Peyer's patch (tissue), 4 donors: ENCODE measurements around the gene ZNF683. TPM values are rescaled to one million over a fixed set of nuclear protein-coding genes. Genes with fewer than 3 reads are reported as not detected.
"Not testable (repeated sequence)": the region's sequence is repeated elsewhere in the genome, so short reads cannot be mapped to it uniquely, and the experiment has no call there.

Experiments
- DNase-seq, 3 donors: peaks; one replicate each; pipeline ENCODE4 v3.0.0-alpha.2; 2017 to 2019
- H3K27ac ChIP-seq, 4 donors: fragments of 200-600 bp; sonication (generic); one replicate each; pipeline ENCODE4 v1.5.1; 2016 to 2019
- H3K27me3 ChIP-seq, 2 donors: fragments of 200-600 bp; sonication (generic); one replicate each; pipeline ENCODE4 v1.5.1; 2019
- H3K36me3 ChIP-seq, 3 donors: fragments of 200-600 bp; sonication (generic); one replicate each; pipeline ENCODE4 v1.5.1; 2016 to 2019
- H3K4me1 ChIP-seq, 4 donors: fragments of 200-600 bp; sonication (generic); one replicate each; pipeline ENCODE4 v1.5.1; 2016 to 2019
- H3K4me3 ChIP-seq, 4 donors: fragments of 200-600 bp; sonication (generic); 1 replicate in 3 of 4; 2 replicates in 1 of 4; pipeline ENCODE4 v1.5.1; 2016 to 2019; ENCODE audit warnings: mild to moderate bottlenecking in 1 of 4
- H3K9me3 ChIP-seq, 4 donors: fragments of 200-600 bp; sonication (generic); one replicate each; pipeline ENCODE4 v1.5.1; 2016 to 2019; ENCODE audit warnings: mild to moderate bottlenecking in 1 of 4
- POLR2A ChIP-seq, 2 donors: fragments of 450-650 bp; IDR thresholded peaks; one replicate each; pipeline ENCODE4 v1.5.1; 2017; ENCODE audit warnings: antibody characterized with exemption in 2 of 2, mild to moderate bottlenecking in 2 of 2, moderate library complexity in 2 of 2
- total RNA-seq, 4 donors: library from RNA; depleted of rRNA; stranded (reverse); fragments of >200 nt; gene quantifications; one replicate each; pipeline ENCODE4 v1.1.0, GENCODE V29; 2016
- TF ChIP-seq, protein P1 (sequence below), 6 experiments: fragments of 450-650 bp in 4 of 6; fragments of 200-600 bp in 2 of 6; sonication (generic) in 1 of 6; IDR thresholded peaks; one replicate each; pipeline ENCODE4 v1.5.1; 2017 to 2019; ENCODE audit warnings: antibody characterized with exemption in 6 of 6, mild to moderate bottlenecking in 3 of 6, moderate library complexity in 1 of 6

The ZNF683 gene
- total RNA-seq = not detected

DNA sequence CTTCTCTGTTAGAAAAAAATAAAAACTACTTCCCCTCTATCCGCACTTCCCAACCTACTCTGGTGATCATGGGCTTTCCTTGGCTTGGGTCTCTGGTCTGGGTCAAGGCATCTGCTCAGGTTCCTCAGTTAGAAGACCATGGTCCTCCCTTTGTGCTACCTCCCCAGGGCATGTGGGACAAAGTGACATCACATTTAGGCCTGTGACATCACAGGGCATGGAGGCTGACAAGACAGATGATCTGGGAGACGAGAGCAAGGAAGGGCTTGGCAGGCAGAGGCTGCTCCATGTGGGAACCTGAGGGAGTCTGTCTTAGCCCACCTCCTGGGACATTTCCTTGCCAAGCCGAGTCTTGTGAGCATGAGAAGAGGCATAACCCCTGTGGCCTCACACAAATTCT is at the start of gene ZNF683:
Gene ZNF683 (minus strand): TSS at position 140 of the 400 bp plus-strand sequence. CDS start 4,179 bp downstream, outside the sequence.
- not testable (repeated sequence) for H3K9me3 ChIP-seq, H3K4me3 ChIP-seq, H3K36me3 ChIP-seq, H3K4me1 ChIP-seq, H3K27me3 ChIP-seq, DNase-seq
- H3K27ac ChIP-seq = peak within 1 kb of the TSS in 1 of 4 donors; percentile 10

GRCh38 chr1:26419494-26419893 is 46.9 kb upstream of the ZNF683 start:
- H3K27ac ChIP-seq = no peak overlapping the region
- no peaks in the 10 kb centered on the region for H3K4me1 ChIP-seq
- H3K27me3 ChIP-seq = no peaks in the 10 kb centered on the region
- no peaks in the 10 kb centered on the region for H3K9me3 ChIP-seq
- no peak for TF ChIP-seq POLR2A (IDR thresholded peaks at IDR 0.05)
- TF ChIP-seq, protein P1, sequence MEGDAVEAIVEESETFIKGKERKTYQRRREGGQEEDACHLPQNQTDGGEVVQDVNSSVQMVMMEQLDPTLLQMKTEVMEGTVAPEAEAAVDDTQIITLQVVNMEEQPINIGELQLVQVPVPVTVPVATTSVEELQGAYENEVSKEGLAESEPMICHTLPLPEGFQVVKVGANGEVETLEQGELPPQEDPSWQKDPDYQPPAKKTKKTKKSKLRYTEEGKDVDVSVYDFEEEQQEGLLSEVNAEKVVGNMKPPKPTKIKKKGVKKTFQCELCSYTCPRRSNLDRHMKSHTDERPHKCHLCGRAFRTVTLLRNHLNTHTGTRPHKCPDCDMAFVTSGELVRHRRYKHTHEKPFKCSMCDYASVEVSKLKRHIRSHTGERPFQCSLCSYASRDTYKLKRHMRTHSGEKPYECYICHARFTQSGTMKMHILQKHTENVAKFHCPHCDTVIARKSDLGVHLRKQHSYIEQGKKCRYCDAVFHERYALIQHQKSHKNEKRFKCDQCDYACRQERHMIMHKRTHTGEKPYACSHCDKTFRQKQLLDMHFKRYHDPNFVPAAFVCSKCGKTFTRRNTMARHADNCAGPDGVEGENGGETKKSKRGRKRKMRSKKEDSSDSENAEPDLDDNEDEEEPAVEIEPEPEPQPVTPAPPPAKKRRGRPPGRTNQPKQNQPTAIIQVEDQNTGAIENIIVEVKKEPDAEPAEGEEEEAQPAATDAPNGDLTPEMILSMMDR (IDR thresholded peaks at IDR 0.05) = no peak
- no peak overlapping the region for H3K4me3 ChIP-seq
- no peaks in the 10 kb centered on the region for H3K36me3 ChIP-seq
- no peak for DNase-seq

GRCh38 chr1:26418865-26419349 is 46.4 kb upstream of the ZNF683 start:
- Histone ChIP-seq H3K36me3 (no peaks in the 10 kb centered on the region), H3K27me3 (no peaks in the 10 kb centered on the region)
- TF ChIP-seq POLR2A (IDR thresholded peaks at IDR 0.05) = no peak
- TF ChIP-seq, protein P1 (IDR thresholded peaks at IDR 0.05) = no peak

DNA sequence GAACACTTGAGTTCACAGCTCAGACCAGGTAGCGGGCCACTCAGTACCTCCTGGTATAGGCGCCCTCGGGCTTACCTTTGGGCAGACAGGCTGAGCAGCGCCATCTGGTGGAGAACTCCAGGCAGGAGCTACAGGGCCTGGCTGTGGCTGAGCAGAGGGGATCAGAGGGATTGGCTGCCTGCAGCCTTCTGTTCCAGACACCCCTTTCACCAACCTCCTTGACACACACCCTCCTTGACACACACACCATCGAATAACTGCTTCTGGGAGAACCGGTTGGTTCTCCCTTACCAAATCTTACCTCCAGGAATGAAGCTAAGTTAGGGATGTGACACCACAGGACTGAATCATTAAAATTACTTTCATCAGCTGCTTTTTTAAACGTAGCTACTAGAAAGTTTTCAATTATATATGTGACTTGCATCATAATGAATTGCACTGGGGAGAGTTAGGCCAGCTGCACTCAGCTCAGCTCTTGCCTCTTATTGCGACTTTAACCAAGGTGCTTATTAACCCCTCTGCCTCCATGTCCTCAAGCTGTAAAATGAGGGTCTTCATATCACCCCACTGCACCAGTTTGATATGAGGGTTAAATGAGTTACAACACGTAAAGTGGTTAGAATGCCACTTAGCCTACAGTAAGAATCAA is 44.7 kb upstream of the ZNF683 start:
- Histone ChIP-seq H3K4me1 (no peaks in the 10 kb centered on the region), H3K27me3 (peaks cover 0 to 13% of the 10 kb centered on the region in 2 donors), H3K9me3 (no peaks in the 10 kb centered on the region), H3K36me3 (no peaks in the 10 kb centered on the region), H3K27ac (no peak overlapping the region), H3K4me3 (no peak overlapping the region)
- TF ChIP-seq, protein P1 (IDR thresholded peaks at IDR 0.05) = peak; percentile 41 to 91 (median 72)
- no peak for TF ChIP-seq POLR2A (IDR thresholded peaks at IDR 0.05)
- DNase-seq = peak; percentile 83 to 94 (median 83)

More at GRCh38 chr1:26418865-26419349, 46.4 kb upstream of the ZNF683 start:
- Histone ChIP-seq H3K4me1 (no peaks in the 10 kb centered on the region), H3K27ac (no peak overlapping the region), H3K4me3 (no peak overlapping the region), H3K9me3 (no peaks in the 10 kb centered on the region)
- DNase-seq = no peak

GRCh38 chr1:26413031-26413430 is 40.5 kb upstream of the ZNF683 start:
- no peak for TF ChIP-seq POLR2A (IDR thresholded peaks at IDR 0.05)
- TF ChIP-seq, protein P1 (IDR thresholded peaks at IDR 0.05) = no peak
- no peaks in the 10 kb centered on the region for H3K36me3 ChIP-seq
- H3K9me3 ChIP-seq = no peaks in the 10 kb centered on the region
- no peak overlapping the region for H3K4me3 ChIP-seq
- DNase-seq = no peak
- peaks cover 0 to 42% of the 10 kb centered on the region in 2 donors for H3K27me3 ChIP-seq
- H3K27ac ChIP-seq = no peak overlapping the region
- H3K4me1 ChIP-seq = no peaks in the 10 kb centered on the region

GRCh38 chr1:26412180-26412840 is 39.8 kb upstream of the ZNF683 start:
- DNase-seq = peak in 1 of 3 donors; percentile 30
- Histone ChIP-seq H3K36me3 (no peaks in the 10 kb centered on the region), H3K27ac (no peak overlapping the region), H3K4me3 (no peak overlapping the region), H3K27me3 (peaks cover 0 to 42% of the 10 kb centered on the region in 2 donors), H3K4me1 (no peaks in the 10 kb centered on the region), H3K9me3 (no peaks in the 10 kb centered on the region)
- TF ChIP-seq, protein P1 (IDR thresholded peaks at IDR 0.05) = no peak
- TF ChIP-seq POLR2A (IDR thresholded peaks at IDR 0.05) = no peak
